ENCODE measurements around the gene NEDD4L. TPM values are rescaled to one million over a fixed set of nuclear protein-coding genes. Genes with fewer than 3 reads are reported as not detected.

Gene NEDD4L
- total RNA-seq, 5 donors from 2014 or later (not counting 1 experiment from before 2014, with no cell fraction given) = 4.4 to 10.7 (median 6.7) TPM

DNA sequence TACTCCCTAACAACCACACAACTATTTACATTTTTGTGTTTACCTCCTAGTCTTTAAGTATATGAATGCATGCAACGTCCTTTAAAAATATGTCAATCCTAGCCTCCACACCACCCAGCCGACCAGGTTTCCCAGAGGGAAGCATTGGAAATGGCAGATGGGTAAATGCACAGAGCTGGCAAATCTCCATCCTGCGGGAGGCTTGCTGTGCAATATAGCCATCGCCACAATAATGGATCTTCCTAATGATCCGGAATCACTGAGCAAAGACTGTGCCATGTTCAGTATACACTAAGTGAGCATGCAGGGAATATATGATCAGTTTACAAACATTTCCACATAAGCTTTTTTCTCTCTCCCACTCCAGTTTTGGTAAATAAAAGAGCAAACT, 131.8 kb downstream of the NEDD4L start:
- no peak overlapping the region for H3K27ac Mint-ChIP-seq
- H3K9me3 Mint-ChIP-seq = no peaks in the 10 kb centered on the region
- ChIA-PET CTCF (no interaction called here), POLR2A (no interaction called here)
- peaks cover 0 to 18% of the 10 kb centered on the region in 2 experiments for H3K27me3 ChIP-seq (replicated peaks in 1 of 2; ENCODE audit: control insufficient read depth in 2 of 2, extremely low read depth in 1 of 2, insufficient read depth in 2 of 2, low read length in 1 of 2)
- no peak overlapping the region for H3K4me3 Mint-ChIP-seq
- no peaks in the 10 kb centered on the region for H3K9me3 ChIP-seq
- peaks cover 5 to 9% of the 10 kb centered on the region in 2 donors for H3K27me3 Mint-ChIP-seq
- ATAC-seq (replicated peaks in 1 of 4) = no peak
- H3K36me3 ChIP-seq (ENCODE audit: control insufficient read depth in 2 of 2, extremely low read depth in 1 of 2, insufficient read depth in 1 of 2, low read length in 1 of 2) = no peaks in the 10 kb centered on the region
- no peak overlapping the region for H3K27ac ChIP-seq (ENCODE audit: low read length)
- H3K4me1 Mint-ChIP-seq = no peaks in the 10 kb centered on the region
- no peaks in the 10 kb centered on the region for H3K36me3 Mint-ChIP-seq
- no peak overlapping the region for H3K4me3 ChIP-seq (ENCODE audit: control insufficient read depth in 1 of 2, extremely low read depth in 1 of 2, low read length in 1 of 2)
- WGBS (ENCODE audit: insufficient coverage) = 88% methylated on average over 1 of the region's 5 CpGs
- no peaks in the 10 kb centered on the region for H3K4me1 ChIP-seq (ENCODE audit: control insufficient read depth in 1 of 2, extremely low read depth in 1 of 2, insufficient read depth in 2 of 2, low read length in 2 of 2)
- no peak for DNase-seq

GRCh38 chr18:58177004-58177717, 133.1 kb downstream of the NEDD4L start:
- peaks cover 5 to 9% of the 10 kb centered on the region in 2 donors for H3K27me3 Mint-ChIP-seq
- H3K9me3 Mint-ChIP-seq = no peaks in the 10 kb centered on the region
- WGBS (ENCODE audit: insufficient coverage) = 93% methylated on average over 2 of the region's 12 CpGs
- H3K36me3 ChIP-seq (ENCODE audit: control insufficient read depth in 2 of 2, extremely low read depth in 1 of 2, insufficient read depth in 1 of 2, low read length in 1 of 2) = no peaks in the 10 kb centered on the region
- H3K4me1 Mint-ChIP-seq = no peaks in the 10 kb centered on the region
- no peaks in the 10 kb centered on the region for H3K36me3 Mint-ChIP-seq
- ATAC-seq (replicated peaks in 1 of 4) = no peak
- no peak overlapping the region for H3K27ac Mint-ChIP-seq
- no peak overlapping the region for H3K27ac ChIP-seq (ENCODE audit: low read length)
- POLR2A ChIA-PET = interaction anchor here in 1 of 2 donors (0.5 kb wide), 1 partner anchor 156 kb away, joined by 3 read pairs; no protein-coding TSS in a partner anchor
- no peak overlapping the region for H3K4me3 Mint-ChIP-seq
- DNase-seq = no peak
- H3K27me3 ChIP-seq (replicated peaks in 1 of 2; ENCODE audit: control insufficient read depth in 2 of 2, extremely low read depth in 1 of 2, insufficient read depth in 2 of 2, low read length in 1 of 2) = peaks cover 0 to 10% of the 10 kb centered on the region in 2 experiments
- no peaks in the 10 kb centered on the region for H3K4me1 ChIP-seq (ENCODE audit: control insufficient read depth in 1 of 2, extremely low read depth in 1 of 2, insufficient read depth in 2 of 2, low read length in 2 of 2)
- H3K4me3 ChIP-seq (ENCODE audit: control insufficient read depth in 1 of 2, extremely low read depth in 1 of 2, low read length in 1 of 2) = no peak overlapping the region
- no peaks in the 10 kb centered on the region for H3K9me3 ChIP-seq
- CTCF ChIA-PET = interaction anchor here in 1 of 2 donors (0.6 kb wide), 1 partner anchor 139 kb away, joined by 3 read pairs; no protein-coding TSS in a partner anchor

DNA sequence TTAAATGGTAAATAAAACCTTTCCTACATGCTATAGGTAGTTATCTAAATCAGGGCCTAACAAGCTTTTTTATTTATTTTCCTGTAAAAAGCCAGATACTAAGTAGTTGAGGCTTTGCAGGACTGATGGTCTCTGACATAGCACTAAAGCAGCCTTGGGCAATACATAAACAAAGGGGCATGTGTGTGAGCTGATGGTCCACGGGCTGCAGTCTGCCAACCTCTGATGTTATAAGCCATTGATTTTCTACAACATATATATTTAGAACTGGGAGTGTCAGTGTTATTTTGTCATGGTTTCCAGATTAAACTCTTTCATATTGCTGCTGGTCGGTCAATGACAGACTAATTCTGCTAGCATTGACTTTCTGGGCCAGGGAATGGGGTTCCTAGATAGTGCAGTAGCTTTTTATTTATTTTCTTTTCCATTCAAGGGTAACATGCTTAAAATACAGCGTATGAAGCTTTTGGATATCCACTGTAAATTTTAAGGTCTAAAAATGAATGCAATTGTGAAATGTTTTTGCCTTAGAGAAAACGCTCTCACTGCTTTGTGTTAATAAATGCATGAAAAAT, 134.0 kb downstream of the NEDD4L start:
- no CpG with 5 or more reads among the region's 4 CpGs for WGBS (ENCODE audit: insufficient coverage)
- H3K27ac ChIP-seq (ENCODE audit: low read length) = no peak overlapping the region
- DNase-seq (no peak), ATAC-seq (replicated peaks in 1 of 4) (no peak)
- Mint-ChIP-seq H3K36me3 (no peaks in the 10 kb centered on the region), H3K4me1 (no peaks in the 10 kb centered on the region), H3K27me3 (peaks cover 5 to 9% of the 10 kb centered on the region in 2 donors), H3K4me3 (no peak overlapping the region), H3K27ac (no peak overlapping the region), H3K9me3 (no peaks in the 10 kb centered on the region)
- H3K36me3 ChIP-seq (ENCODE audit: control insufficient read depth in 2 of 2, extremely low read depth in 1 of 2, insufficient read depth in 1 of 2, low read length in 1 of 2) = no peaks in the 10 kb centered on the region
- no peak overlapping the region for H3K4me3 ChIP-seq (ENCODE audit: control insufficient read depth in 1 of 2, extremely low read depth in 1 of 2, low read length in 1 of 2)
- peaks cover 0 to 10% of the 10 kb centered on the region in 2 experiments for H3K27me3 ChIP-seq (replicated peaks in 1 of 2; ENCODE audit: control insufficient read depth in 2 of 2, extremely low read depth in 1 of 2, insufficient read depth in 2 of 2, low read length in 1 of 2)
- no peaks in the 10 kb centered on the region for H3K4me1 ChIP-seq (ENCODE audit: control insufficient read depth in 1 of 2, extremely low read depth in 1 of 2, insufficient read depth in 2 of 2, low read length in 2 of 2)
- no peaks in the 10 kb centered on the region for H3K9me3 ChIP-seq
- CTCF ChIA-PET = interaction anchor here in 1 of 2 donors (0.6 kb wide), 1 partner anchor 140 kb away, joined by 3 read pairs; no protein-coding TSS in a partner anchor
- POLR2A ChIA-PET = interaction anchor here in 1 of 2 donors (0.5 kb wide), 1 partner anchor 155 kb away, joined by 3 read pairs; no protein-coding TSS in a partner anchor

- Mint-ChIP-seq H3K4me3 (no peak overlapping the region), H3K4me1 (no peaks in the 10 kb centered on the region), H3K36me3 (no peaks in the 10 kb centered on the region), H3K27ac (no peak overlapping the region), H3K9me3 (no peaks in the 10 kb centered on the region), H3K27me3 (peaks cover 5 to 9% of the 10 kb centered on the region in 2 donors)
- ATAC-seq (replicated peaks in 1 of 4) (no peak), DNase-seq (no peak)
- no peak overlapping the region for H3K4me3 ChIP-seq (ENCODE audit: control insufficient read depth in 1 of 2, extremely low read depth in 1 of 2, low read length in 1 of 2)
- H3K36me3 ChIP-seq (ENCODE audit: control insufficient read depth in 2 of 2, extremely low read depth in 1 of 2, insufficient read depth in 1 of 2, low read length in 1 of 2) = no peaks in the 10 kb centered on the region
- H3K4me1 ChIP-seq (ENCODE audit: control insufficient read depth in 1 of 2, extremely low read depth in 1 of 2, insufficient read depth in 2 of 2, low read length in 2 of 2) = no peaks in the 10 kb centered on the region
- 80% methylated on average over 3 of the region's 8 CpGs for WGBS (ENCODE audit: insufficient coverage)
- no peaks in the 10 kb centered on the region for H3K9me3 ChIP-seq
- H3K27me3 ChIP-seq (replicated peaks in 1 of 2; ENCODE audit: control insufficient read depth in 2 of 2, extremely low read depth in 1 of 2, insufficient read depth in 2 of 2, low read length in 1 of 2) = peaks cover 0 to 10% of the 10 kb centered on the region in 2 experiments
- POLR2A ChIA-PET = no interaction called here
- no peak overlapping the region for H3K27ac ChIP-seq (ENCODE audit: low read length)
- CTCF ChIA-PET = no interaction called here
Measured at GRCh38 chr18:58178511-58178910, 134.5 kb downstream of the NEDD4L start.

- H3K27me3 ChIP-seq (replicated peaks in 1 of 2; ENCODE audit: control insufficient read depth in 2 of 2, extremely low read depth in 1 of 2, insufficient read depth in 2 of 2, low read length in 1 of 2) = peaks cover 0 to 10% of the 10 kb centered on the region in 2 experiments
- H3K9me3 ChIP-seq = no peaks in the 10 kb centered on the region
- H3K36me3 Mint-ChIP-seq = no peaks in the 10 kb centered on the region
- no peaks in the 10 kb centered on the region for H3K9me3 Mint-ChIP-seq
- no peaks in the 10 kb centered on the region for H3K4me1 Mint-ChIP-seq
- WGBS (ENCODE audit: insufficient coverage) = 88% methylated on average over 16 of the region's 16 CpGs
- H3K4me1 ChIP-seq (ENCODE audit: control insufficient read depth in 1 of 2, extremely low read depth in 1 of 2, insufficient read depth in 2 of 2, low read length in 2 of 2) = no peaks in the 10 kb centered on the region
- CTCF ChIA-PET = no interaction called here
- H3K4me3 ChIP-seq (ENCODE audit: control insufficient read depth in 1 of 2, extremely low read depth in 1 of 2, low read length in 1 of 2) = no peak overlapping the region
- POLR2A ChIA-PET = no interaction called here
- no peaks in the 10 kb centered on the region for H3K36me3 ChIP-seq (ENCODE audit: control insufficient read depth in 2 of 2, extremely low read depth in 1 of 2, insufficient read depth in 1 of 2, low read length in 1 of 2)
- H3K4me3 Mint-ChIP-seq = no peak overlapping the region
- ATAC-seq (replicated peaks in 1 of 4) = no peak
- no peak overlapping the region for H3K27ac Mint-ChIP-seq
- peaks cover 5 to 9% of the 10 kb centered on the region in 2 donors for H3K27me3 Mint-ChIP-seq
- no peak for DNase-seq
- H3K27ac ChIP-seq (ENCODE audit: low read length) = no peak overlapping the region
Measured at GRCh38 chr18:58180172-58180571, 136.1 kb downstream of the NEDD4L start.

DNA sequence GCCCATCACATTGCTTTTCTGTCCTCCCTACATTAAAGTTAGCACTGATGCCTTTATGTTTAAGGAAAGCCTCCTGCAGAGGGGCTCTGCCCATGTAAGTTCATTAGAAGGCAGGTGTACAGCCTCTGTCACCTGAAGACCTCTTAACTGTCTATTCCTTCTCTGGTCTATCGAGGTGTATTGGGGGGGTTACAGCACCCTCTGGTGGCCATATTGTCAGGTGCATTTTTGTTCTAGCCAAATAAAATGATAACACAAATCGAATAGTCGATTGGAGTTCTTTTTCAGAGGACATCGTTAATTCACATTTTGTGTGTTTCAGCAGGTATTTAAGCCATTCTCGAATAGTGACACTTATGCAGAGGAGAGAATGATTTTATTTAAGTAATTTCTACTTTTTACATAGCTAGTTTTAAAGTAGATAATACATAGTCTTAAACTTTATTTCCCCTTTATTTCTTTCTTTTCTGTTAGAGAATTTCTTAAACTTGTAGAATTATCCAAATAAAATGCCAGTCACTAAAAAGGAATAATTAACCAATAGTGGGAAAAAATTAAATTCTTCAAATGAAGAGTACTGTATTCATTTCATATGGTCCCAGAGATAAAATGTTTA, 136.8 kb downstream of the NEDD4L start:
- Histone ChIP-seq H3K27me3 (replicated peaks in 1 of 2; ENCODE audit: control insufficient read depth in 2 of 2, extremely low read depth in 1 of 2, insufficient read depth in 2 of 2, low read length in 1 of 2) (peaks cover 0 to 10% of the 10 kb centered on the region in 2 experiments), H3K9me3 (no peaks in the 10 kb centered on the region), H3K4me3 (ENCODE audit: control insufficient read depth in 1 of 2, extremely low read depth in 1 of 2, low read length in 1 of 2) (no peak overlapping the region), H3K4me1 (ENCODE audit: control insufficient read depth in 1 of 2, extremely low read depth in 1 of 2, insufficient read depth in 2 of 2, low read length in 2 of 2) (no peaks in the 10 kb centered on the region), H3K27ac (ENCODE audit: low read length) (no peak overlapping the region), H3K36me3 (ENCODE audit: control insufficient read depth in 2 of 2, extremely low read depth in 1 of 2, insufficient read depth in 1 of 2, low read length in 1 of 2) (no peaks in the 10 kb centered on the region)
- Mint-ChIP-seq H3K4me3 (no peak overlapping the region), H3K36me3 (no peaks in the 10 kb centered on the region), H3K27me3 (peaks cover 5 to 7% of the 10 kb centered on the region in 2 donors), H3K27ac (no peak overlapping the region), H3K4me1 (no peaks in the 10 kb centered on the region), H3K9me3 (no peaks in the 10 kb centered on the region)
- POLR2A ChIA-PET = no interaction called here
- no CpG with 5 or more reads among the region's 5 CpGs for WGBS (ENCODE audit: insufficient coverage)
- CTCF ChIA-PET = interaction anchor here (0.5 to 1.5 kb wide), 10 partner anchors 11 to 145 kb away, joined by 3 to 4 read pairs (median 3); partner anchors contain the start of gene NEDD4L (in 1 of the 2)
- peak in 3 of 4 experiments; percentile 34 to 53 (median 48) for ATAC-seq (replicated peaks in 1 of 4)
- peak in 34 of 35 experiments; percentile 4 to 75 (median 46) for DNase-seq

Data from T-cell (primary cell).